Measurements from ENCODE around the gene ISM1. TPM values are rescaled to one million over a fixed set of nuclear protein-coding genes. Genes with fewer than 3 reads are reported as not detected.

The ISM1 gene
- total RNA-seq, 1 donor from 2014 or later, result 2.0 TPM

DNA sequence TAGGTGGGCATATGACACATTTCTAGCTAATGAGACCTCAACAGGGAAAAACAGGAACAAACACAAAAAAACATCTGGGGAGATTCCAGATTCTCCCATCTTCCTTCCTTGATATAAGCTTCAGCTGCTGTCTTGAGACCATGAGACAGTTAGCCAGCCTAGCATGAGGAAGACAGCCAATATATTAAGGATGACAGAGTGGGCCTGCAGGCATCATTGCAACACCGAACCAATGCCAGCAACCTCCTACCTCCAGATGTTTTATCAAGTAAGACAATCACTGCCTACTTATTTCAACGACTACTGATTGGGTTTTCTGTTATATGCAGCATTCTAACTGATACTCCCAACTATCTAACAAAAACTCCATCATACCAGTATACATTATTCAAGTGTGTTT, 119.0 kb downstream of the ISM1 start:
- no peaks in the 10 kb centered on the region for H3K9me3 Mint-ChIP-seq
- H3K4me3 Mint-ChIP-seq, result no peak overlapping the region
- no peaks in the 10 kb centered on the region for H3K36me3 Mint-ChIP-seq (ENCODE audit: low read depth)
- intact Hi-C loops (cut with micrococcal nuclease), result loop anchor here (2.0 kb wide), 1 partner anchor 91 kb away; no protein-coding TSS in a partner anchor
- no peaks in the 10 kb centered on the region for H3K27me3 Mint-ChIP-seq (ENCODE audit: insufficient read depth)
- peaks cover 26% of the 10 kb centered on the region for H3K4me1 Mint-ChIP-seq (ENCODE audit: low read depth)
- no peak overlapping the region for H3K27ac Mint-ChIP-seq
- no peak for DNase-seq (ENCODE audit: low spot score)

DNA sequence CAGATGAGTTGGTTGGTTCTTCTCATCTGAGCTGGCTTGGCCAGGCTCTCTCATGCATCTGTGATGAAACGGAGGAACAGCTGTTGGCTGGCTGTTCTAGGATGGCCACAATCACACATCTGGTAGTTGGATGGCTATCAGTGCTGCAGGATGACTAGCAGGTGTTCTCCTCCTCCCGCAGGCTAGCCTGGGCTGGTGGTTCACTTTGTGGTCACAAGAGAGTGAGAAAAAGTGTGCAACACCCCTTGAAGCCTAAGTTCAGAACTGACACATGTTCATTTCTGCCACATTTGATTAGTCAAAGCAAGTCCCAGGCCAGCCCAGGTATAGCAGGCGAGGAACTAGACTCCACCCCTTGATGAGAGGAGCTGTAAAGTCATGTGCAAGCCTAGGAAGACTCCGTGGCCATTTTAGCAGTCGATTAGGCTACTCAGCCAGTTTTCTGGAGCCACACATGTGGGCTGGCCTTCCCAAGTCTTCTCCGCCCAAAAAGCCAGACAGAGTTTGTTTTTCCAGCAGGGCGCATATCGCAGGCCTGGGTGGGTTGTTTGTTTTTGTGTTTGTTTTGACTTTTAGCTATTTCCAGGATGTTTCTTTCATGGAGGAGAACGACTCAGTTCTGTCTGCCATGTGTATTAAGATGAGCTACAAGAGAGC, 120.8 kb downstream of the ISM1 start:
- DNase-seq (ENCODE audit: low spot score), result no peak
- Mint-ChIP-seq H3K27ac (no peak overlapping the region), H3K4me3 (no peak overlapping the region), H3K9me3 (no peaks in the 10 kb centered on the region), H3K27me3 (ENCODE audit: insufficient read depth) (no peaks in the 10 kb centered on the region), H3K36me3 (ENCODE audit: low read depth) (no peaks in the 10 kb centered on the region), H3K4me1 (ENCODE audit: low read depth) (peaks cover 20% of the 10 kb centered on the region)
- intact Hi-C loops (cut with micrococcal nuclease), result loop anchor here (2.0 kb wide), 1 partner anchor 89 kb away; no protein-coding TSS in a partner anchor

DNA sequence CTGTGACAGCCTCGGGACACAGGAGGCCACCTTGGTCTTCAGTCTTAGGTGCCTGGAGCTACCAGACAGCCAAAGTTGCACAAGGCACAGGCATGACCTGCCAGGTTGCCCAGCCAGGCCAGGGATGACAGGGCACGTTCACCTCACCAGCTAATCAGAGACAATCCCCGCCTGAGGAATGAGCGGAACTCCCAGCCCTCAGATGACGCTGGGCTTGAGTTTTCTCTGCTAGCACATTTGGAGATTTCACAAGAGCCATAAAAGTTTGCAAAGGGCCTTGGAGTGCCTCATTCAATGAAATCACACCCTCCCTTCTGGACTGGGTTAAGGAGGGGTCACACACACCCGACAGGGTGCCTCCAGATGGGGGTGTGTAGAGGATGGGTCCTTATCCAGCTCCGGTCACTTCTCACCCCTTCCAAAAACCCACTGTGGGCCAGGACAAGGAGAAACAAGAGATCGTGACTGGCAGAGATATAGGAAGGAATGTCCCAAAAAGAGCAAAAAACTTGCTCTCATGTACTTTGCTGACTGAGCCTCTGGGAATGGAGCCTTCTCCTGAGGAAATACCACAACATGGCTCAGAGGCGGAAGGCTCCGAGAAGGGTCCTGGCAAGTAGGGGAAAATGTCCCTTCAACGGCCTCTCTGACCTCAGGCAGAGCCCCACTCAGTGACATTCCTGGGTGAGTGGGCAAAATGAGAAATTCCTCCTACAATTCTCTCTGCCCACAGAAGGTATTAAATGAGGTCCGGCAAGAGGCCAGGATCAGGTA, 121.6 kb downstream of the ISM1 start:
- Mint-ChIP-seq H3K36me3 (ENCODE audit: low read depth) (no peaks in the 10 kb centered on the region), H3K9me3 (no peaks in the 10 kb centered on the region), H3K4me1 (ENCODE audit: low read depth) (peaks cover 12% of the 10 kb centered on the region), H3K27me3 (ENCODE audit: insufficient read depth) (no peaks in the 10 kb centered on the region), H3K27ac (no peak overlapping the region), H3K4me3 (no peak overlapping the region)
- DNase-seq (ENCODE audit: low spot score), result no peak
- intact Hi-C loops (cut with micrococcal nuclease), result no loop called here

DNA sequence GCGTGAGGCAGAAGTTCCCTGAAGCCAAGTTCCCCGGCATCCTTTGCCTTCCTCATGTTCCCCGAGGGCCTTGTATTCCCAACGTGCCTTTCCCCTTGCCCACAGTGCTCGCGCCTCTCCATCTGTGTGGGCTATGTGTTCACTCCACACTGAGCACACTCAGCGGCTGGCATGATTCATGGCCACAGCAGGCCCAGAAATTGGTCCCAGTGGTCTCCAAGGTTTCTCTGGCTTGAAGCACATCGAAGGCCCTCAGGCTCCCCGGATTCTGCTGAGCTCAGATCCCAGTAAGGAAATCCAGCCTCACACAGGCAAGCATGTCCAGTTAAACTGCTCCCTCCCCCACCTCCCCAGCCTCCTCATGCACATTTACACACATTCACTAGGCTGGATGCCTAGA, 123.6 kb downstream of the ISM1 start:
- Mint-ChIP-seq H3K9me3 (no peaks in the 10 kb centered on the region), H3K27me3 (ENCODE audit: insufficient read depth) (no peaks in the 10 kb centered on the region), H3K4me3 (no peak overlapping the region), H3K4me1 (ENCODE audit: low read depth) (peaks cover 6% of the 10 kb centered on the region), H3K27ac (no peak overlapping the region), H3K36me3 (ENCODE audit: low read depth) (no peaks in the 10 kb centered on the region)
- intact Hi-C loops (cut with micrococcal nuclease), result no loop called here
- no peak for DNase-seq (ENCODE audit: low spot score)

DNA sequence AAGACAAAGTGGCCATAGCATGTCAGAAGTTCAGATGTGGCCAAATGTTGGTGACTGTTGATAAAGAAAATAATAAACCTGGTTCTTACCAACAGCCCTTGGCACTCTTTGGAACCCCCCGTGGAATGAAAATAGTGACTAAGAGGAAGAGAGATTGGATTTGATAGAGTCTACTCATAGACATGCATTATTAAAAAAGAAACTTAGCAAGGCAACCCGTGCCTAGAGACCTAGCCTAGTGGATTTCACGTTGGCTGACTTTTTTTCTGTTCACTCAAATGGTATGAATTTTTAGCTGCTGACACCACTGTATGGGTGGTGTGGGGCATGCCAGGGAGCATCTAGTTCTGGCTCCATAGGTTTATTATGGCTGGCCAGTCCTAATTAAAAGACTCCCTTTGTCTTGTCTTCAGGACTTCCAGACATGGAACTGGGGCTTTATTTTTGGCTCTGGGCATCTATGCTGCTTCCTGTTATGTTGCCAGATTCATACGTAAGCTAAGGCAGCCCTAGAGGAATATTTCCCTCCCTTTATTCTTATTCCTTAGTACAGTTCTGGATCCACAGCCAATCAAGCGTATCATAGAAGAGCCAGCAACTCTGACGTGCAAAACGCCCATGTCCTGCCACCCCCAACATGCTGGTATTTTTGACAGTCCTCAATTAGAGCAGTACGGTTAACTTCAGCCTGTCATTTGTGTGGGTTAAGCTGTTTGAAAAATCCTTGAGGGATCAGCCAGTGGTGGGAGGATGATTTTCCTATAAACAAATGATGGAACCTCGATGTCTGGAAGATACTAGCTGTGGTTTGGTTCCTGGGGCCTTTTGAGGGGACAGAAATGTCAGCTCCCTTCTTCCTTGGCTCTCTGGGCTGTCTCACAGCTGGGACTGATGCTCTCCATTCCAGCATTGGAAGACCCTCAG, 127.5 kb downstream of the ISM1 start:
- intact Hi-C loops (cut with micrococcal nuclease), result no loop called here

DNA sequence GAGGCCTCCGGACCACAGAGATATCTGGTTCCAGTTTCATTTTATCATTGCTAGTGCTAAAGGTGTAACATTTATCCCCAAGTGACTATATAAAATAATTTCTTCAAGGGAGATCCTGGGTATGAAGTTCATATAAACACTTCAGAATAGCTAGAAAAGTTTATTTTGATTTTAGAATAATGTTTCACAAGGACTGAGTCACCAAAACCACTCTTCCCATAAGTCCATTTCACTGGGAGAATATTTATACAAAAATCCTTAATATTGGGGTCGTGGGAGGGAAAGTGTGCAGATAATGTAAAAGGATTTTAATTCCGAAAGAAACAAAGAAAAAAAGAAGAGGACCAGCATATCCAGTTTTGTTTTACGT, 128.1 kb downstream of the ISM1 start:
- DNase-seq (ENCODE audit: low spot score), result no peak
- H3K36me3 Mint-ChIP-seq (ENCODE audit: low read depth), result no peaks in the 10 kb centered on the region
- intact Hi-C loops (cut with micrococcal nuclease), result no loop called here
- H3K27me3 Mint-ChIP-seq (ENCODE audit: insufficient read depth), result no peaks in the 10 kb centered on the region
- H3K27ac Mint-ChIP-seq, result no peak overlapping the region
- no peaks in the 10 kb centered on the region for H3K9me3 Mint-ChIP-seq
- no peak overlapping the region for H3K4me3 Mint-ChIP-seq
- H3K4me1 Mint-ChIP-seq (ENCODE audit: low read depth), result no peaks in the 10 kb centered on the region

More for the DNA sequence above, 127.5 kb downstream of the ISM1 start:
- H3K27me3 Mint-ChIP-seq (ENCODE audit: insufficient read depth), result no peaks in the 10 kb centered on the region
- no peaks in the 10 kb centered on the region for H3K4me1 Mint-ChIP-seq (ENCODE audit: low read depth)
- no peak for DNase-seq (ENCODE audit: low spot score)
- no peaks in the 10 kb centered on the region for H3K9me3 Mint-ChIP-seq
- no peak overlapping the region for H3K4me3 Mint-ChIP-seq
- H3K36me3 Mint-ChIP-seq (ENCODE audit: low read depth), result no peaks in the 10 kb centered on the region
- H3K27ac Mint-ChIP-seq, result no peak overlapping the region

Other genes starting within 250 kb of the ISM1 start
- gene SPTLC3, start 212.3 kb upstream of the ISM1 start, total RNA-seq, result 0.10 and 0.18 TPM in 2 replicates